NCI-H82 (cell line): ENCODE measurements around the gene STARD6.
"Not testable (repeated sequence)": the region's sequence is repeated elsewhere in the genome, so short reads cannot be mapped to it uniquely, and the experiment has no call there.

Source experiments
- DNase-seq: peaks from one replicate; lab custom pipeline; 2025; lab: John Stamatoyannopoulos, UW

Gene STARD6

GRCh38 chr18:54338230-54338629 lies 19.4 kb downstream of the STARD6 start:
- DNase-seq = no peak

GRCh38 chr18:54335638-54336173 lies 22.0 kb downstream of the STARD6 start:
- no peak for DNase-seq

- no peak for DNase-seq
These were observed 26.7 kb downstream of the STARD6 start for GRCh38 chr18:54330768-54331548.

- DNase-seq = no peak
These were observed 27.9 kb downstream of the STARD6 start for GRCh38 chr18:54329787-54330186.

GRCh38 chr18:54327818-54328217 lies 29.8 kb downstream of the STARD6 start:
- DNase-seq = no peak

GRCh38 chr18:54323970-54324369 lies 33.7 kb downstream of the STARD6 start:
- DNase-seq = no peak

- no peak for DNase-seq
These were observed 34.1 kb downstream of the STARD6 start for GRCh38 chr18:54323561-54323960.

GRCh38 chr18:54316071-54316820 lies 41.4 kb downstream of the STARD6 start:
- DNase-seq = no peak

- not testable (repeated sequence) for DNase-seq
These were observed 48.1 kb downstream of the STARD6 start for GRCh38 chr18:54309564-54309963.

GRCh38 chr18:54303408-54303807 lies 54.2 kb downstream of the STARD6 start:
- DNase-seq = no peak

- not testable (repeated sequence) for DNase-seq
These were observed 58.7 kb downstream of the STARD6 start for GRCh38 chr18:54298991-54299390.

- DNase-seq = no peak
These were observed 61.6 kb downstream of the STARD6 start for GRCh38 chr18:54296062-54296461.

- no peak for DNase-seq
These were observed 63.4 kb downstream of the STARD6 start for GRCh38 chr18:54294274-54294673.

GRCh38 chr18:54284981-54285785 lies 72.5 kb downstream of the STARD6 start:
- no peak for DNase-seq

GRCh38 chr18:54284535-54284934 lies 73.1 kb downstream of the STARD6 start:
- DNase-seq = no peak

GRCh38 chr18:54280220-54280569 lies 77.5 kb downstream of the STARD6 start:
- DNase-seq = peak; percentile 79

- DNase-seq = no peak
These were observed 78.0 kb downstream of the STARD6 start for GRCh38 chr18:54279477-54280219.

GRCh38 chr18:54278615-54279014 lies 79.0 kb downstream of the STARD6 start:
- DNase-seq = no peak

- DNase-seq = no peak
These were observed 79.8 kb downstream of the STARD6 start for GRCh38 chr18:54277899-54278298.
